G401 (cell line): Measurements from ENCODE around the gene ESYT3. TPM values are rescaled to one million over a fixed set of nuclear protein-coding genes. Genes with fewer than 3 reads are reported as not detected.
"Not testable (repeated sequence)": the region's sequence is repeated elsewhere in the genome, so short reads cannot be mapped to it uniquely, and the experiment has no call there.

Source experiments
- DNase-seq: peaks from one replicate; pipeline ENCODE4 v3.0.0-alpha.2; 2015; ENCODE audit warnings: low spot score
- in situ Hi-C: cut with HindIII; loops from 2 replicates; pipeline ENCODE4 v1.10.0; 2016; ENCODE audit warnings: low sequenced_read_pairs, mixed read lengths
- total RNA-seq: library from RNA; depleted of rRNA; stranded (reverse); fragments of >200 nt; shearing (Covaris generic); gene quantifications from 2 replicates; pipeline ENCODE4 v1.2.3, GENCODE V29; 2014

Gene ESYT3
- total RNA-seq, 1 experiment from 2014 or later = not detected

GRCh38 chr3:138406606-138407005 is 27.8 kb upstream of the ESYT3 start:
- in situ Hi-C loops = no loop called here
- no peak for DNase-seq

GRCh38 chr3:138407236-138407907 is 27.0 kb upstream of the ESYT3 start:
- in situ Hi-C loops = no loop called here
- no peak for DNase-seq

- in situ Hi-C loops = no loop called here
- DNase-seq = no peak
These were observed 25.5 kb upstream of the ESYT3 start for GRCh38 chr3:138408751-138409570.

GRCh38 chr3:138412821-138413551 is 21.4 kb upstream of the ESYT3 start:
- no peak for DNase-seq
- in situ Hi-C loops = no loop called here

GRCh38 chr3:138416236-138416635 is 18.2 kb upstream of the ESYT3 start:
- DNase-seq, in situ Hi-C loops: not testable (repeated sequence)

- DNase-seq = peak; percentile 90
- in situ Hi-C loops = no loop called here
These were observed 16.8 kb upstream of the ESYT3 start for GRCh38 chr3:138417559-138417982.

GRCh38 chr3:138418601-138419206 is 15.7 kb upstream of the ESYT3 start:
- DNase-seq = no peak
- in situ Hi-C loops = no loop called here

- no peak for DNase-seq
- in situ Hi-C loops = no loop called here
These were observed 11.1 kb upstream of the ESYT3 start for GRCh38 chr3:138423316-138423715.

GRCh38 chr3:138424323-138424722 is 10.1 kb upstream of the ESYT3 start:
- DNase-seq = no peak
- in situ Hi-C loops = no loop called here

- DNase-seq = no peak
- in situ Hi-C loops = no loop called here
These were observed 8.2 kb upstream of the ESYT3 start for GRCh38 chr3:138426211-138426610.

- DNase-seq, in situ Hi-C loops: not testable (repeated sequence)
These were observed 7.7 kb upstream of the ESYT3 start for GRCh38 chr3:138426754-138427153.

GRCh38 chr3:138429665-138430064 is 4.8 kb upstream of the ESYT3 start:
- no peak for DNase-seq
- in situ Hi-C loops = no loop called here

- in situ Hi-C loops = no loop called here
- DNase-seq = no peak
These were observed 1.7 kb upstream of the ESYT3 start for GRCh38 chr3:138432576-138433240.

GRCh38 chr3:138433892-138434275 is 532 bp upstream of the ESYT3 start:
- in situ Hi-C loops = no loop called here
- no peak for DNase-seq

- DNase-seq = no peak
- in situ Hi-C loops = no loop called here
These were observed 708 bp downstream of the ESYT3 start for GRCh38 chr3:138434875-138435772.

- in situ Hi-C loops = no loop called here
- DNase-seq = no peak
These were observed 1.4 kb downstream of the ESYT3 start for GRCh38 chr3:138435840-138436239.

- no peak for DNase-seq
- in situ Hi-C loops = no loop called here
These were observed 2.9 kb downstream of the ESYT3 start for GRCh38 chr3:138437281-138437680.

GRCh38 chr3:138438896-138439295 is 4.5 kb downstream of the ESYT3 start:
- DNase-seq = no peak
- in situ Hi-C loops = no loop called here
